ENCODE data around the gene PIGV. TPM values are rescaled to one million over a fixed set of nuclear protein-coding genes. Genes with fewer than 3 reads are reported as not detected.
A peak's percentile ranks its signal among the peaks of the same experiment; 100 is the strongest.

The PIGV gene
- total and polyA plus RNA-seq, 2 of the 4 experiments (the other 2 are of a cell fraction), result 7.2 to 10.6 TPM

DNA sequence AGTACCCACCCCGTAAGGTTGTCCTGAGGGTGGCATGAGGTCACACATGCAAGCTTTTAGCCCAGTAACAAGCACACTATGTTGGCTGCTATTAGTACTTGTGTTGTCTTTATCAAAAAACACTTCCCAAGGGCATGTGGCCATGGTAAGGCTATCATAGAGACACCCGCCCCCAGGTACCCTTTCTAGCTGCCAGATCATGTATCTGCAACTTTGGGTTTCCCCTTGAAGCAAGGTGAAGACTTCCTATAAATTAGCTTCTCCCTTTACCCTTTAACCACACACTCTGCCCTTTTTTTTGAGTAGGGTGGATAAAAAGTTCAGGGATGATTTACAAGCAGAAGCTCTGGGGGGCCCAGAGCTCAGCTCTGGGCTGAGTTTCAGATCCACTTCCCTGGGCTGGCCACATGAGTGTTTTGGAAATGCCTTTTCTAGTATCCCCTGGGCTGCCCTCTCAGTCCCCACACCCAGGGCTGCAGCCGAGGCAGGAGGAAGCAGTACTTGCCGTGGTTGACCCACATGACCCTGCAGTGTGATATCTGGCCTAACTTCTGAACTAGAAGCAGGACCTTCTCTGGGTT lies 40.8 kb downstream of the PIGV start:
- Histone ChIP-seq H4K5ac (ENCODE audit: low read depth, low read length) (no peak overlapping the region; the same call in 1 of the 2 replicates), H3K9me1 (ENCODE audit: insufficient read depth, low read length) (peaks cover 13% of the 10 kb centered on the region)
- CTCF ChIA-PET, result no interaction called here

More for the DNA sequence above, 40.8 kb downstream of the PIGV start:
- Histone ChIP-seq H4K20me1 (ENCODE audit: insufficient read depth, low read length) (peaks cover 41% of the 10 kb centered on the region), H2AFZ (replicated peaks; ENCODE audit: low read length, poor library complexity) (no peak overlapping the region), H2AK5ac (ENCODE audit: low read depth, low read length) (no peak overlapping the region; the same call in 1 of the 2 replicates), H3K4me1 (ENCODE audit: control insufficient read depth, insufficient read depth, low read length) (peaks cover 25% of the 10 kb centered on the region), H2BK5ac (ENCODE audit: low read depth, low read length, poor library complexity, severe bottlenecking) (no peak overlapping the region), H3K4me3 (ENCODE audit: insufficient read depth, low read depth, low read length) (no peak overlapping the region), H2AK9ac (replicated peaks; ENCODE audit: low read depth, low read length, poor library complexity) (peak overlapping the region; percentile 29), H3K9me3 (ENCODE audit: control insufficient read depth, insufficient read depth, low read length) (no peaks in the 10 kb centered on the region), H2BK120ac (ENCODE audit: low read depth, low read length) (no peak overlapping the region), H3K27me3 (ENCODE audit: control insufficient read depth, insufficient read depth, low read length) (no peaks in the 10 kb centered on the region), H3K4me2 (ENCODE audit: low read depth, low read length) (peak overlapping the region; percentile 59), H4K8ac (ENCODE audit: low read depth in 2 of 2, low read length in 2 of 2) (no peak overlapping the region), H3K79me1 (ENCODE audit: low read depth in 1 of 2, low read length in 2 of 2) (peaks cover 35 to 55% of the 10 kb centered on the region in 2 experiments), H3K36me3 (ENCODE audit: control insufficient read depth, insufficient read depth, low read length) (peaks cover 18% of the 10 kb centered on the region), H3K23ac (ENCODE audit: low read depth, low read length) (peak overlapping the region; percentile 38; the same call in 1 of the 2 replicates), H3K18ac (ENCODE audit: low read depth, low read length) (no peak overlapping the region), H2BK20ac (ENCODE audit: low read depth, low read length) (no peak overlapping the region), H3K14ac (replicated peaks; ENCODE audit: low read depth, low read length) (no peak overlapping the region), H3K9ac (ENCODE audit: low read depth, low read length) (no peak overlapping the region; the same call in 1 of the 2 replicates), H3K56ac (ENCODE audit: extremely low read depth, insufficient read depth, low read length) (no peak overlapping the region), H3K27ac (ENCODE audit: insufficient read depth, low read length) (no peak overlapping the region), H3K4ac (ENCODE audit: low read depth, low read length) (no peak overlapping the region; the same call in 1 of the 2 replicates), H2BK15ac (ENCODE audit: low read depth, low read length) (no peak overlapping the region), H4K91ac (ENCODE audit: insufficient read depth, low read depth, low read length) (no peak overlapping the region)
- dilution Hi-C loops (cut with HindIII; ENCODE audit: low sequenced_read_pairs, unreplicated experiment), result no loop called here
- BruUV-seq (replicated peaks), result no TSS peak
- DNase-seq (no peak), ATAC-seq (ENCODE audit: low read depth) (no peak)
- POLR2A ChIA-PET (ENCODE audit: unreplicated experiment), result no interaction called here
- intact Hi-C loops (cut with micrococcal nuclease), result no loop called here
- in situ Hi-C loops (cut with MboI; ENCODE audit: low sequenced_read_pairs), result no loop called here
- no CpG with 5 or more reads among the region's 4 CpGs for WGBS, 2 experiments (ENCODE audit: extremely low coverage in 2 of 2, insufficient read length in 1 of 2)
- no peak for TF ChIP-seq BHLHE40 (IDR thresholded peaks at IDR 0.05; ENCODE audit: low read depth, low read length)
- TF ChIP-seq NFE2L2 (IDR thresholded peaks at IDR 0.05; ENCODE audit: low read depth, low read length), result no peak
- no peak for TF ChIP-seq RAD21 (IDR thresholded peaks at IDR 0.05; ENCODE audit: low read length)
- no peak for TF ChIP-seq MAZ (IDR thresholded peaks at IDR 0.05; ENCODE audit: borderline replicate concordance, low read depth, low read length)
- no peak for TF ChIP-seq RCOR1 (IDR thresholded peaks at IDR 0.05; ENCODE audit: insufficient replicate concordance, low read length)
- TF ChIP-seq, protein P1, sequence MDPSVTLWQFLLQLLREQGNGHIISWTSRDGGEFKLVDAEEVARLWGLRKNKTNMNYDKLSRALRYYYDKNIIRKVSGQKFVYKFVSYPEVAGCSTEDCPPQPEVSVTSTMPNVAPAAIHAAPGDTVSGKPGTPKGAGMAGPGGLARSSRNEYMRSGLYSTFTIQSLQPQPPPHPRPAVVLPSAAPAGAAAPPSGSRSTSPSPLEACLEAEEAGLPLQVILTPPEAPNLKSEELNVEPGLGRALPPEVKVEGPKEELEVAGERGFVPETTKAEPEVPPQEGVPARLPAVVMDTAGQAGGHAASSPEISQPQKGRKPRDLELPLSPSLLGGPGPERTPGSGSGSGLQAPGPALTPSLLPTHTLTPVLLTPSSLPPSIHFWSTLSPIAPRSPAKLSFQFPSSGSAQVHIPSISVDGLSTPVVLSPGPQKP (IDR thresholded peaks at IDR 0.05; ENCODE audit: borderline replicate concordance, low read depth, low read length), result no peak
- TF ChIP-seq RFX5 (IDR thresholded peaks at IDR 0.05; ENCODE audit: low read depth, low read length), result no peak
- TF ChIP-seq MAFK (IDR thresholded peaks at IDR 0.05; ENCODE audit: low read depth, low read length), result no peak
- no peak for TF ChIP-seq FOS (IDR thresholded peaks at IDR 0.05; ENCODE audit: low read depth, low read length)
- TF ChIP-seq MXI1 (IDR thresholded peaks at IDR 0.05; ENCODE audit: borderline replicate concordance, low read depth, low read length), result no peak
- TF ChIP-seq, protein P2, sequence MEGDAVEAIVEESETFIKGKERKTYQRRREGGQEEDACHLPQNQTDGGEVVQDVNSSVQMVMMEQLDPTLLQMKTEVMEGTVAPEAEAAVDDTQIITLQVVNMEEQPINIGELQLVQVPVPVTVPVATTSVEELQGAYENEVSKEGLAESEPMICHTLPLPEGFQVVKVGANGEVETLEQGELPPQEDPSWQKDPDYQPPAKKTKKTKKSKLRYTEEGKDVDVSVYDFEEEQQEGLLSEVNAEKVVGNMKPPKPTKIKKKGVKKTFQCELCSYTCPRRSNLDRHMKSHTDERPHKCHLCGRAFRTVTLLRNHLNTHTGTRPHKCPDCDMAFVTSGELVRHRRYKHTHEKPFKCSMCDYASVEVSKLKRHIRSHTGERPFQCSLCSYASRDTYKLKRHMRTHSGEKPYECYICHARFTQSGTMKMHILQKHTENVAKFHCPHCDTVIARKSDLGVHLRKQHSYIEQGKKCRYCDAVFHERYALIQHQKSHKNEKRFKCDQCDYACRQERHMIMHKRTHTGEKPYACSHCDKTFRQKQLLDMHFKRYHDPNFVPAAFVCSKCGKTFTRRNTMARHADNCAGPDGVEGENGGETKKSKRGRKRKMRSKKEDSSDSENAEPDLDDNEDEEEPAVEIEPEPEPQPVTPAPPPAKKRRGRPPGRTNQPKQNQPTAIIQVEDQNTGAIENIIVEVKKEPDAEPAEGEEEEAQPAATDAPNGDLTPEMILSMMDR (conservative IDR thresholded peaks at IDR 0.05; ENCODE audit: low read depth, low read length), result no peak
- TF ChIP-seq SMC3 (IDR thresholded peaks at IDR 0.05; ENCODE audit: low read depth, low read length), result no peak
